NCI-H2029 treated with DMSO at 0.1 percent for 48 hours (cell line): ENCODE measurements around the gene DIP2C.

Source experiments
- DNase-seq: peaks from one replicate; lab custom pipeline; 2025; lab: John Stamatoyannopoulos, UW

Gene DIP2C

GRCh38 chr10:625751-626711 is 63.4 kb downstream of the DIP2C start:
- DNase-seq = no peak

- DNase-seq = no peak
These were observed 64.2 kb downstream of the DIP2C start for GRCh38 chr10:625333-625696.

- DNase-seq = no peak
These were observed 64.7 kb downstream of the DIP2C start for GRCh38 chr10:624605-625332.

- DNase-seq = no peak
These were observed 65.2 kb downstream of the DIP2C start for GRCh38 chr10:624312-624604.

GRCh38 chr10:623477-624311 is 65.8 kb downstream of the DIP2C start:
- DNase-seq = no peak

- DNase-seq = no peak
These were observed 66.5 kb downstream of the DIP2C start for GRCh38 chr10:623014-623413.

- DNase-seq = no peak
These were observed 67.3 kb downstream of the DIP2C start for GRCh38 chr10:621981-622740.

GRCh38 chr10:621513-621912 is 68.0 kb downstream of the DIP2C start:
- no peak for DNase-seq

GRCh38 chr10:620971-621370 is 68.5 kb downstream of the DIP2C start:
- DNase-seq = no peak

- no peak for DNase-seq
These were observed 69.1 kb downstream of the DIP2C start for GRCh38 chr10:620417-620816.

- DNase-seq = no peak
These were observed 69.8 kb downstream of the DIP2C start for GRCh38 chr10:619710-620109.

GRCh38 chr10:618229-618989 is 71.1 kb downstream of the DIP2C start:
- DNase-seq = no peak

- no peak for DNase-seq
These were observed 72.0 kb downstream of the DIP2C start for GRCh38 chr10:617471-617870.

- no peak for DNase-seq
These were observed 73.8 kb downstream of the DIP2C start for GRCh38 chr10:615583-616152.

GRCh38 chr10:614790-615582 is 74.5 kb downstream of the DIP2C start:
- DNase-seq = no peak

- no peak for DNase-seq
These were observed 75.2 kb downstream of the DIP2C start for GRCh38 chr10:614139-614711.

GRCh38 chr10:613271-614138 is 76.0 kb downstream of the DIP2C start:
- DNase-seq = peak; percentile 73

GRCh38 chr10:612696-613095 is 76.8 kb downstream of the DIP2C start:
- DNase-seq = peak; percentile 11
